Renal cortex interstitium (tissue), 11 donors: ENCODE data around the gene ISL2. TPM values are rescaled to one million over a fixed set of nuclear protein-coding genes. Genes with fewer than 3 reads are reported as not detected.

Experiments
- DNase-seq, 11 donors: peaks; one replicate each; pipeline ENCODE4 v3.0.0-alpha.2; 2013; ENCODE audit warnings: low read depth in 9 of 11, low spot score in 4 of 11; ENCODE audit errors: extremely low read depth in 1 of 11
- polyA plus RNA-seq, 3 donors: library from polyadenylated mRNA; unstranded; fragments of 120-200 nt; gene quantifications; one replicate each; pipeline ENCODE4 v1.2.1, GENCODE V29; 2013; ENCODE audit not compliant: insufficient read length in 3 of 3

ISL2 gene
- polyA plus RNA-seq, 3 donors, result 0.17 TPM; not detected in 2

DNA sequence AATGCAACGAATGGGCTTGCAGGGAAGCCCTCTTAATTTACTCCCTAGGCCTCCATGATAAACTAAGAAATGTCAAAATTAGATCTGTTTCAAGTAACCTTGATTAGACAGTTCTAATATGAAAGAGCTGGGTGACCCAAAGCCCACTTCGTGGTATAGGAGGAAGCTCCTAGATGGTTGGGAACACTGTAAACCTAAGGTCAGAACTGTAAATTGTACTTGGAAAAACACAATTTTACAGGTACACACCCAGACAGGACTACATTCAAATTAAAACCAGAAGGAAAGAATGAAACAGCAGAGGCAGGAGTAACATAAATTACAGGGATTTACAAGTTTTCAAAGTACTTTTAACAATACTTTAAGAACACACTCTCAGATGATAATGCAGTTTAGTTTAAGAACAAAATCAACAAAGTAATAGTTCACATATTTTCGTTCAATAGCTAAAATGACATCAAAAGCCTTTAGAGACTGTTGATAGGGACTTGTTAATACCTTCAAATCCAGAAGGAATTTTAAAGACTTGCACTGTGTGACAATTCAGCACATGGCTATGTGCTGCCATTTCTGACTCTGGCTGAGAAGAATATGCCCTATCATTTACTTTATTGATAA, 18.4 kb downstream of the ISL2 start:
- no peak for DNase-seq

DNA sequence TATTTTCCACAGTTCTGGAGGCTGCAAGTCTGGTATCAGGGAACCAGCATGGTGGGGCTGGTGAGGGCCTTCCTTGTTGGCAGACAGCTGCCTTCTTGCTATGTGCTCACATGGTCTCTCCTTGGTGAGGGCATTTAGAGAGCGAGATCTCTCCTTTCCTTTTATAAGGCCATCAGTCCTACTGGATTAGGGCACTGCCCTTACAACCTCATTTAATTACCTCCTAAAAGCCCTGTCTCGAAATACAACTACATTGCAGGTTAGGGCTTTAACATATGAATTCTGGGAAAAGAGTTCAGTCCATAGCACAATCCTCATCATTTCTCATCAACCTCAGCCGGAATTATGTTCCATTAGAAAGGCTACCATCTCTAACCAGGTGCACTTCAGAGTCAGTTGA, 21.9 kb downstream of the ISL2 start:
- DNase-seq, result no peak

DNA sequence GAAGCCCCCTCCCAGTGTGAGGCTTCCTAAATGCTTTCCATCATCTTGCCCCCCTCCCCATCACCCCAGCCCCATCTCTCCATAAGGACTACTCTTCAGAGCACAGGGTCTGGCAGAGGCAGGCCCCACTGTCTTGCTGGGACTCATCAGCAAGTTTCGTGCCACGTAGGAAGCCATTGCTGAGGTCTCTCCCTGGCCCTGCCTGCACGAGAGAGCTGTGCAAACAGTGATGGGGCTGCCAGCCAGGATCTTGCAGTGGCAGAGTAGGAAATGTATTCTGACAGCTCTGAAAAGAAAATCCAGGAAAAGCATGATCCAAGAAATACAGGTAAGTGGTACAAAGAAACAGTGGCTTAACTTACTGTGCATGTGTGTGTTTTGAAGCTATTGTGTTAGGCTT, 22.6 kb downstream of the ISL2 start:
- DNase-seq, result no peak

DNA sequence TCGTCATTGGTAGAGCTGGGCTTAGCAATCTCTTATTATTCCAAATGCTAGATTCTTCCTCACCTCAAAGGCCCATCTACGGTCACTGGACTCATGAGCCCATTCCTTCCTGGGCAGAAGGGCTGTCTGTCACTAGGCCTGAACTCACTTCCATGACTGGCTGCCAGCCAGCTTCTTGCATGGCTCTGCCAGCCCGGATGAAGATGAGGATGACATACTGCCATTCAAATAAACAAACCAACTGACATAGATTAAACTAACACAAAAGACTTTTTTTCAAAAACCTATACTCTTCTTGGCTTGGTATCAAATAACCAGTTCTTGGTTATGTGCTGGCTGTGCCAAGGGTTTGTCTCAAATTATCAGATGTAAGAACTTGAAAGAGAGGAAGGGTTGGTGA, 23.8 kb downstream of the ISL2 start:
- DNase-seq, result no peak

DNA sequence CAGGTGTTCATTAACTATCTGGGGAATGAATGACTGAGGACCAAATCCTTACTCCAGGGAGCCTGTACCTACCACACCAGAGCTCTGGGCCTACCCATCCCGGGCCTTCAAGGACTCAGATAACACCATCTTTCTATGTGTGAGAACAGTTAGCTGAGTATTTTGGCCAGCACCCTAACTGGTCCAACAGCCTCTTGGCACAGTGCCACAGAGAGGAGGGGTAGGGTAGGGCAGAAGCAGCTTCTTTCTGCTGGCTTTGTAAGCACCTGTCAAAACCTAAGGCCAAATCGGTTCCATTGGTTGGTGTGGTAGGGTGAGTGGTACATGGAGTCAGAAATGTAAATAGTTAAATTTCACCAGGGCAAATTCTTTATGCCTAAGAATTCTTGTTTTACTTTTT, 26.7 kb downstream of the ISL2 start:
- no peak for DNase-seq

DNA sequence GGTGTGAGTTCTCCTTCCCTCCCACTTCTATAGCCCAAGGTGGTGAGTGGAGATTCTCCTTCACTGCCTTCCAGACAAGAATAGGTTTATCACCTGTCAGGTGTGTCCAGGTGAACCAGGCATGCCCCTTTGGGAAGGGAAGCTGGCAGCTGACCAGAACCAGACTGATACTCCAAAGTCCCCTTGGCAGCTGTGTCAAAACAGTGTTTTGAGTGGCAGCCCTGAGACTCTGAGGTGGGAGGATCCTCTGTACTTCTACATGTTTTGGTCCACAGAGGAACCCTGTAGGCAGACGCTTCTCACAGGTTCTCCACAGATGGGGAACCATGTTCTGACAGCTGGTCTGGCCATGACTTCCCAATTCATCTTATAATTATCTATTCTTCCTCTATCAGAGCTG, 30.1 kb downstream of the ISL2 start:
- DNase-seq, result no peak

DNA sequence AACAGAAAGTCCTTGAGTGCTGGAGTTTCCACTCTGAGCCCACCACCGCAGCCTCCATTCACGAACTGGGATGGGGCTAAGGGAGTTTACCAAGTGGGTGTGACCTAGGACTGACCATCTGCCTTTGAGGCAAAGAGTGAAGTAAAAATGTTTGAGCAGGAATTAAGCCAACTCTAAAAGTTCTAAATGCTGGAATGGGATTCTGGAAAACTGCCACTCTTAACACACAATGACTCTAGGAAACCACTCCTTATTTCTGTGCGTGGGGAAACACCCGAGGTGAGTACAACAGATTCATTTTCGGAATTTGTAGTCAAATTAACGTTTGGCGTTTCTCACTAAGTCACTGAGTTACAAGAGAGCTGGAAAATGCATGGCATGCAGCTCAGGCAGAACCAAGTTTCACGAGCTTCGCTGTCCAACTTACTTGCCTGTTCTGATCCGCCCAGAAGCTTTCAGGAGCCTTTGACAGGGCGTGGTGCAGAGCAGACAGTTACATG, 31.6 kb downstream of the ISL2 start:
- DNase-seq, result no peak

DNA sequence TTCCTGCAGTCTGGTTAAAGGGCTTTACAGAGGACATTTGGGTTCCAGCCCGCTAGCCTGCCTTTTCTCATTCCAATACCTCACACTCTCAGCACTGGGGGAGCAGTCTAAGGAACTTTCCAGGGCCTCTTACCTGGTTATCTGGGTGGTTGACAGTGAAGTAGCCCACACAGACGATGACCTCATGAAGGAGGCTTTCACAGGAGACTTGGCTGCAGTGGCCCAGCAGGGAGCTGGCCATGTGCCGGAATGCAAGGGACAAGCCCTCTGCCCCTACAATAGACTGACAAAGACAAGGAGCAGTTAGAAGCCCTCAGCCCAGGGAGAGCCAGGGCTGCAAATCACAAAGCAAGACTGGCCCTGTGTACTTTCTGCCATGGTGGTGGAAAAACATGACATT, 39.5 kb downstream of the ISL2 start:
- no peak for DNase-seq

DNA sequence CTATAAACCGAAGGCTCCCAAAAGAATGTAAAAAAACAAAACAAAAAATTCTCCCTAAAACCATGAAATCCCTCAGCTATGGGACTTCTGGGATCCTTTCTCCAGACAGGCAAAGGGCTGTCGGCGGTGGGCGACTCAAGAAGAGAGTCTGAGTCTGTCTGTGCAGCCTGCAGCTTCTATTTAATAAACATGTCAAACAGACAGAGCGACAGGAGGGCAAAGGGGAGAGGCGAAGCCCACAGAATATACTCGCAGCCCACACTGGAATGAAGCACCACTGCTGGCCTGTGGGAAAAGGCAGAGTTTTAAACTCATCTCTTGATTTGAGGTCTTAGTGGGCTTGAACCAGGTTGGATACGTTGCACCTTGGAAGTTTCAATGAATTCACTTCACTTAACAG, 40.2 kb downstream of the ISL2 start:
- DNase-seq, result no peak

DNA sequence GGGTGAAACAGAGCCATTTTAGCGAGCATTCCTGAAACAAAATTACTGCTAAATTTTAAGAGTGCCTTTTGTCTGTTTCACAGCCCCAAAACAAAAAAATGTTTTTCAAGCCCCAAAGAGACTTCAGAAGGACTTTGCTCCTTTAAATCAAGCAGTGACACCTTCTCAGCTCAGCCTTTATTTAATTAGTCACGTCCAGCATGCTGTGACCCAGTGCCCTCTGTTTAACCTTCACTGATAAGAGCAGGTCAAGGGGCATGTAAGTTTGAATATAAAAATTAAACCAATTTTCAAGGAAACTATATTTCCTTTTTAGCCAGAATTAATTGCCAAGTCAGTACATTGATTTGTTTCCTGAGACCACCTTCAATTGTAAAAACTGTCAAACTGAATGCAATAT, 40.6 kb downstream of the ISL2 start:
- DNase-seq, result no peak

DNA sequence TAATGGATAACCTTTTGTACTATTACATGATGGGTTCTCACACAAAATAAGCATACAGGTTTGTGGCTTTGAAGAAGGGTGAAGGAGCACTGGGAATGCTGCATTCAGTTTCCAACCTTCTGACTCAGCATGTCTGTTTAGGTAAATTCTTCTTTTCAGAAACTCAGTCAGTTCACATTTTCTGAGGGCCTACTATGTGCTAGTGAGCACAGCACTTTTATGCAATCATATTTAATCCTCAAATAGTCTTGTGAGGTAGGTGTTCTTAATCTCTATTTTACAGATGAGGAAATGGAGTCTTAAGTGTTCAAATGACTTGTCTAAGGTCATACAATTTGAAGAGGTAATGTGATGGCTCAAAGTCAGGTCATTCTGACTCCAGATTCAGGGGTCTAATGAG, 41.2 kb downstream of the ISL2 start:
- no peak for DNase-seq

DNA sequence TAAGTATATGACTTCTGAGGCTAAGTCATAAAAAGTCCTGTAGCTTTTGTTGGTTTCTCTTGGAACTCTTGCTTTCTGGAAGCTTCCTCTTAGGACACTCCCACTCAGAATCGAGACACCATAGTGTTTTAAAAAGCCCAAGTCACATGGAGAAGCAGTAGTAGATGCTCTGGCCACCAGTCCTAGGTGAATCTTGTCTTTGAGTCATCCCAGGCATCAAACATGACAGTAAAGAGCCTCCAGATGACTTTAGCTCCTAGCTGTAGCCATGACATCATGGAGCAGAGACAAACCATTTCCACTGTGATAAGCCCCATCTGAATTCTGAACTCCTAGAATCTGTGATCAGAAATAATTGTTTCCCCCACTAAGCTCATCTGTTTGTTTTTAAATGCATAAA, 42.1 kb downstream of the ISL2 start:
- no peak for DNase-seq

DNA sequence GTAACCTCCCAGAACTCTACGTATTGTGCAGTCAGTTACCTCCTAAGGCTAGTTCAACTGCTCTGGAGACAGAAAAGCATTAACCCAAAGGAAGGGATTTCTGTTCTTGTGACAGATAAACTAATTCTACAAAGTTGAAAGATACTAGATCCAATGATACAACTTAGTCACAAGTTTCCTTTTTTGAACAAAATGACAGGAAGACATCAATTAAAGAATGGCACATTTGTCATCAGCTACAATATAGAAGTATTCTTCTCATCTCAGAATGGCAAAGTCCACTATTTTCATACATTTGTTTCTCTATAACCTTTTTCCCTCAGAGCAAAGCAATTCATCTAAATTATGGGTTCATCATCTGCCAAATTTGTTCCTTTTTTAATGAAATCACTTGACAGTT, 43.7 kb downstream of the ISL2 start:
- no peak for DNase-seq

DNA sequence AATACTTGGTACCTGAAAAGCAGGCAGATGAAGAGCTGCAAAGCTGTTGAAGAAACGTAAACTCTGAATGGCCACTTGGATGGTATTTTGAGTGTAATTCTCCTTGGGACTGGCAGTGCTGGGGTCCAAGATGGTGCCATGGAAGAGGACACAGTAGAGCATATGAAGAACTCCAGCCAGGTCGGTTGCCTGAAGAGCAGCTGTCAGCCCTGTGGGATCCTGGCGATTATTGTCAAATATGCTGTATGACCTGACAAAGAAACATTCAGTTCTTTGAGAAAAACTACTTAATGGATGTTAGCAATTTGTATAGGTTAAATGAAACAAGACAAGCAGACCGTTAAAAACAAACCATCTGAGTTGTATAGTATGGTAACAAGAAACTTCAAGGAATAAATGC, 44.8 kb downstream of the ISL2 start:
- DNase-seq, result no peak

DNA sequence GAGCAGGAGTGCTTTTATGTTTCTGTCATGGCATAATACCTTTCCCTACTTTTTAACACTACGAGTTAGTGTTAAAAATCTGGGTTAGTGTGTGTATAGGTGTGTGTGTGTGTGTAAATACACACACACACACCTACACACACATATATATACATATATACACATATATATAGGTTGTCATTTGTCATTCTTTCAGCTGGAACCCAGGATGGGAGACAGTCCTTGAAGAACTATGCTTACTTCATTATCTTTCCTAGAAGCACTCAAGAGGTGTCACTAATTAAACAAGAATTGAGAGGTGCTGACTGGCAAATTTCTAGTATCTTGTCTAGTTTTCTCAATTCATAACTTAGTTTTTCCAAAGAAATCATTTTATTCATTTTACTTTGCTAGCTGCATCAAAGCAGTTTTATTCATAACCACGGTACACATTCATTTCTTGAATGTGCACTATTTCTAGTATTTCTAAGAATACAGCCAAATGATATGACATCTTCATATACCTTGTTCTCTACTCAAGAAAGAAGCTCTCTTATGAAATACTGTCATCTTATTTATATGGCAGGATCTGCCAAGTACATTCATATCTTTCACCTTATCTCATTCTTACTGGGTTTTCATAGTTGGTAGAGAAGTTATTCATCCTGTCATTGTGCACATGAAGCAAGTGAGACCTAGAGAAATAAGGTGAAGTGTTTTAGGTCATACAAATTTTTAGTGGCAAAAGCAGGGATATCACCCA, 46.6 kb downstream of the ISL2 start:
- DNase-seq, result no peak

DNA sequence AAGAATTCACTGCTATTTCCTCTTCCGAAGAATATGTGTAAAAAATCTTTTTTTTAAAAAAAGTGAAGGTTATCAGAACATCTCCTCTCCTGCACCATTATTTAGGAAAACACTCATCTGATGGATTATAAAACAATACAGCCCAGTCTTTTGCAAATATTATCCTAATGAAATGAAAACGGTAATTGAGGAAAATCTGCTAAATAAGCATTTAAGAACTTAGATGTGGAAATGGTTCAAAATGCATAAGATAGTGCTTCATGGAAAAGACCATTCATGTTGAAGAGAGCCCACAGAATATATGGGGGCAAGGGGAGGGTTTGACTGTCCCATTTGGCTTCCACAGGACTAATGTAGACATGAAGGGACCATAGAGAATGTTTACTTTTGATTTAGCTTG, 47.8 kb downstream of the ISL2 start:
- no peak for DNase-seq

DNA sequence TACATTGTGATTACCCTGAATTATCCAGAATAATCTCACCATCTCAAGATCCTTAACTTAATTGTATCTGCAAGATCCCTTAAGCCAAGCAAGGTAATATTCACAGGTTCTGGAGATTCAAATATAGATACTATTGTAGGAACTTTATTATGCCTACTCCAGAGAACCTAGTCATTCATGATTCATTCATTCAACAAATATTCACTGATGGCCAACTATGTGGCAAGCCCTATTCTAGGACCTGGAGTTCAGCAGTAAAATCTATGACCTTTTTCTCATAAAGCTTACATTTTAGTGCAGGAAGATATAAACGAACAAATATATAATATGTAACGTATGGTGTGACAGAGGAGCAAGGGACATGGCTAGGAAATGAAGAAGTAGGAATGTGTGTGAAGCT, 49.6 kb downstream of the ISL2 start:
- DNase-seq, result no peak

DNA sequence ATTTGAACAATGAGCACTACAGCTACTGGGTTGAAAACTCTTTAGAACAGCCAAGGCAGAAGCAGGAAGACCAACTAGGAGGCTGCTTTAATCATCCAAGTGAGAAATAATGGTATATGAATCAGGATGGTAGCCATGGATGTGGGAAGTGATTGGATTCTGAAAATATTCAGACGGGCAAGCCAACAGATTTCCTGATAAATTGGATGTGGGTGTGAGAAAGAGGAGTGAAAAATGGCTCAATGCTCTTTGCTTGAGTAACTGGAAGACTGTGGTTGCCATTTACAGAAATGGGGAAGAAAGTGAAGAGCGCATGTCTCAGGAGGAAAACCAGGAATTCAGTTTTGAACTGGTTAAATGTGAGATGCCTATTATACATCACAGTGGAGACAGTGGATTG, 50.4 kb downstream of the ISL2 start:
- DNase-seq, result no peak

DNA sequence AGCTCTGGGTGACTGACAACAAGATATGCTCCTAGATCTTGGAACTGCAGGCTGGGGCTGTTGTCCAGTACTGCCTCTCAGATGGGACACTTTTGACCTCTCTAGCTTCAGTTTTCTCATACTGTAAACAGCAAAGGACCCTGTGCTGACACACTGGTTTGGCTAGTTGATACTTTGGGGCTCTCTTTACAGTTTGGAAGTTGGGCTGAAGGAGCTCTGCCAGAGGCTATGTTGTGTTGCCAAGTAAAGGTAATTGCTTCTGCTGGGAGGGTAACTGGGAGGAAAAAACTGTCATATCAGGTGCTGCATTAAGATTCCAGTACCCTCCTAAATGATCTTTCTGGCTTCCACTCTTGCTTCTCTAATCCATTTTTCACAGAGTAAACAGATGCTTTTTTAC, 54.0 kb downstream of the ISL2 start:
- no peak for DNase-seq

DNA sequence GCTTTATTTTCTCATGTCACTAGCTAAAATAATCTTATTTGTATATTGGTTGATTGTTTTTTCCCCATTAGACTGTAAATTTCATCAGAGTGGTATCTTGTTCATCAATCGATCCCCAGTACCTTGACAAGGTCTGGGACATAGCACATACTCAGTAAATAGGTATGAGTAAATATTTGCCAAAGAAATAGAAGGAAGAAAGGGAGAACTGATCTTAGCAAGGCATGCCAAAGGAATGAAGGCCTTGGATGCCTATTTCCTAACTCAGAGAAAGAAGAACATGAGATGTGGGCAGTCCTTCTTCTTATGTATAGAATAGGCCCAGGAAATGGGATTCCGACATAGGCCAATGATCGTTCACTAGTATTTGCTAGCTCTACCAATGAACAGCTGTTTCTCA, 54.7 kb downstream of the ISL2 start:
- DNase-seq, result no peak

DNA sequence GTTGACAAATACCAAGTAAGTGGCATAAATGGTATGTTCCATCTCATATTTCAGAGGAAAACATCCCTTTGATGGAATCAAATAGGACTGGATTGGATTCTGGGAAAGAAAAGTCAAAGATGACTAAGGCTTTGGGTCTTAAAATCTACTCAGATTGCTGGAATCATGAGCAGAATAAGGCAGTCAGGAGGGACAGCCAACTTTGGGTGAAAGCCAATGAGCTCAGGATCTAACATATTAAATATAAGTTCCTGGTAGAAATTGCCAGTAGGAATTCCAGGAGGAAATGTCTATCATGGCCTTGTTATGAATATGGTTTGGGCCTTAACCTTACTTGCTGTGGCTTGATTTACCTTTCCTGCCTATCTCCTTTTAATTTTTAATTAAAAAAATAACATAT, 55.3 kb downstream of the ISL2 start:
- DNase-seq, result no peak
